Measurements from ENCODE around the gene PDP2.
A peak's percentile ranks its signal among the peaks of the same experiment; 100 is the strongest.

The PDP2 gene

DNA sequence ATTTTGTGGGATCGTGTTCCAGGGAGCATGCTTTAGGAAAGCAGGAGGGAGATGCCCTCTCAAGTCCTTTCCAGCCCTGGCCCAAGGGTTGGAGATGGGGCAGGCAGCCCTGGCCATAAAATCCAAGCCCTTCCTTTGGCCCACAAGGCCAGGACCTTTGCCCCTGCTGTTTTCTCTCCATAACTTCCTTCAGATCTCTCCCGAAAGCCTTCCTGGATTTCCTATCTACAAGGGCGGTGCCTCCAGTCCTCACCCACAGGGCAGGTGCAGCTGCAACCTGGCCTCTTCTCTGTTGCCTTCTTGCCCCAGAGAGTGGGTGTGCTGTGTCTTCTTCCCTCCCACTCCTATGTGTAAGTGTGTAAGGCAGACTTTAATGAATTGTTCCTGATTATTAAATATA lies 8.5 kb upstream of the PDP2 start:
- H3K27ac ChIP-seq: no peak overlapping the region
- no peaks in the 10 kb centered on the region for H4K20me1 ChIP-seq (ENCODE audit: insufficient read depth)
- no peaks in the 10 kb centered on the region for H3K79me2 ChIP-seq (ENCODE audit: insufficient read depth, low read depth)
- TF ChIP-seq, protein P1, sequence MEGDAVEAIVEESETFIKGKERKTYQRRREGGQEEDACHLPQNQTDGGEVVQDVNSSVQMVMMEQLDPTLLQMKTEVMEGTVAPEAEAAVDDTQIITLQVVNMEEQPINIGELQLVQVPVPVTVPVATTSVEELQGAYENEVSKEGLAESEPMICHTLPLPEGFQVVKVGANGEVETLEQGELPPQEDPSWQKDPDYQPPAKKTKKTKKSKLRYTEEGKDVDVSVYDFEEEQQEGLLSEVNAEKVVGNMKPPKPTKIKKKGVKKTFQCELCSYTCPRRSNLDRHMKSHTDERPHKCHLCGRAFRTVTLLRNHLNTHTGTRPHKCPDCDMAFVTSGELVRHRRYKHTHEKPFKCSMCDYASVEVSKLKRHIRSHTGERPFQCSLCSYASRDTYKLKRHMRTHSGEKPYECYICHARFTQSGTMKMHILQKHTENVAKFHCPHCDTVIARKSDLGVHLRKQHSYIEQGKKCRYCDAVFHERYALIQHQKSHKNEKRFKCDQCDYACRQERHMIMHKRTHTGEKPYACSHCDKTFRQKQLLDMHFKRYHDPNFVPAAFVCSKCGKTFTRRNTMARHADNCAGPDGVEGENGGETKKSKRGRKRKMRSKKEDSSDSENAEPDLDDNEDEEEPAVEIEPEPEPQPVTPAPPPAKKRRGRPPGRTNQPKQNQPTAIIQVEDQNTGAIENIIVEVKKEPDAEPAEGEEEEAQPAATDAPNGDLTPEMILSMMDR (conservative IDR thresholded peaks at IDR 0.05; ENCODE audit: low read depth, low read length): no peak
- H3K36me3 ChIP-seq (ENCODE audit: insufficient read depth): no peaks in the 10 kb centered on the region
- peaks cover 45% of the 10 kb centered on the region for H3K4me1 ChIP-seq (ENCODE audit: low read depth, poor library complexity, severe bottlenecking)
- H3K9ac ChIP-seq: no peak overlapping the region
- no peak overlapping the region for H3K4me3 ChIP-seq (IDR thresholded peaks at IDR 0.05; ENCODE audit: insufficient read depth, low read depth, low read length)
- H3K4me2 ChIP-seq: no peak overlapping the region
- H2AFZ ChIP-seq (ENCODE audit: low read depth): no peak overlapping the region
- H3K27me3 ChIP-seq (ENCODE audit: insufficient read depth, low read depth): no peaks in the 10 kb centered on the region

DNA sequence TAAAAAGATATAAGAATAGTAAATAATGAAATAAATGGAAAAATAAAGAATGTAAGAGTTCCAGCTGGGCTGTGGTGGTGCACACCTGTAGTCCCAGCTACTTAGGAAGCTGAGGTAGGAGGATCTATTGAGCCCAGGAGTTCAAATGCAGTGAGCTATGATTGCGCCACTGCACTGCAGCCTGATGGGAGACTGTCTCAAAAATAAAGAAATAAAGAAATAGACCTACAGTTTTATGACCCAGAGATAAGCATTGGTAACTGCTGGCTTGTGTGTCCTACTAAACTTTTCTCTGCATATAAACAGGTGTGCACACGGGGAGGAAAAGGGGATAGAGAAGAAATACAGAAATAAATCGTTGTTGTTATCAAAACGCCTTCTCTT lies 7.8 kb upstream of the PDP2 start:
- Histone ChIP-seq H3K4me1 (ENCODE audit: low read depth, poor library complexity, severe bottlenecking) (peaks cover 52% of the 10 kb centered on the region), H3K4me2 (peak overlapping the region; percentile 69), H3K27ac (peak overlapping the region; percentile 50; the same call in 1 of the 2 replicates), H4K20me1 (ENCODE audit: insufficient read depth) (no peaks in the 10 kb centered on the region), H3K27me3 (ENCODE audit: insufficient read depth, low read depth) (no peaks in the 10 kb centered on the region), H2AFZ (ENCODE audit: low read depth) (peak overlapping the region; percentile 92), H3K4me3 (IDR thresholded peaks at IDR 0.05; ENCODE audit: insufficient read depth, low read depth, low read length) (no peak overlapping the region), H3K9ac (peak overlapping the region; percentile 47; the same call in 1 of the 2 replicates), H3K79me2 (ENCODE audit: insufficient read depth, low read depth) (no peaks in the 10 kb centered on the region), H3K36me3 (ENCODE audit: insufficient read depth) (no peaks in the 10 kb centered on the region)
- TF ChIP-seq, protein P1 (conservative IDR thresholded peaks at IDR 0.05; ENCODE audit: low read depth, low read length): no peak

DNA sequence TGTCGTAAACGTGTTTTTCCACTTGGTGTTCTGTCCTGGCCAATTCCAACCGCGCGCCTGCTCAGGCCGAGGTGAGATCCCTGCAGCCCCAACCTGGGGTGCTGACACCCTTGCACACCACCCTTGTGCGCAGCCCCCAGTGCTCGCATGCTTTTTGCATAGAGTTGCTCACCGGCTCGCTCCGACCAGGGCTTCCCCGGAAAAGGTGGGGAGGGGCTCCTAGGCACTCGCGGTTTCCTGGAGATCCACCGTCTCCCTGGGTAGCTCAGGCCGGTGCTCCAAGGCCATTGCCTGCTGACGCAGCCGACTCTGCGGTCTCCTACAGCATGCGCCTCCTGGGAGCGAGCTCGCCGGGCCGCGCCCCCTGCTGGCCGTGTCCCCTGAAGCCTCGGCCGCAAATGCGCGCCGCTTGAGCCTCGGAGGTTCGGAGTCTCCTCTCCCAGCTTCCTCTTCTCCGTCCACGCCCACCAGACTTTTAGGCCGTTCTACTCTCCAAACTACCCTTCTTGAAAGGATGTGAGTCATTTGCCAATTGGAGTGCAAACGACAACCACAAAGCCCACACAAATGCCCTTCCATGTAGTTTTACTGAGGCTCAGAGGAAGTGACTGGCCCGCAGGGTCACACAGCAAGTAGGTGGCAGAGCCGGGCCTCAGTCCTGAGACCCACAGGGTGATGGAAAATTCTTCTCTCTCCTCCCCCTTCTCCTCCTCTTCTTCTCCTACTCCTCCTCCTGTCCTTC lies 7.2 kb upstream of the PDP2 start:
- H2AFZ ChIP-seq (ENCODE audit: low read depth): peak overlapping the region; percentile 92
- H3K9ac ChIP-seq: peak overlapping the region; percentile 47; the same call in 1 of the 2 replicates
- peak overlapping the region; percentile 50 for H3K27ac ChIP-seq
- TF ChIP-seq, protein P1 (conservative IDR thresholded peaks at IDR 0.05; ENCODE audit: low read depth, low read length): peak; percentile 92
- H3K79me2 ChIP-seq (ENCODE audit: insufficient read depth, low read depth): no peaks in the 10 kb centered on the region
- H3K4me3 ChIP-seq (IDR thresholded peaks at IDR 0.05; ENCODE audit: insufficient read depth, low read depth, low read length): no peak overlapping the region
- H3K36me3 ChIP-seq (ENCODE audit: insufficient read depth): no peaks in the 10 kb centered on the region
- H4K20me1 ChIP-seq (ENCODE audit: insufficient read depth): no peaks in the 10 kb centered on the region
- H3K27me3 ChIP-seq (ENCODE audit: insufficient read depth, low read depth): no peaks in the 10 kb centered on the region
- peak overlapping the region; percentile 69 for H3K4me2 ChIP-seq
- H3K4me1 ChIP-seq (ENCODE audit: low read depth, poor library complexity, severe bottlenecking): peaks cover 58% of the 10 kb centered on the region

DNA sequence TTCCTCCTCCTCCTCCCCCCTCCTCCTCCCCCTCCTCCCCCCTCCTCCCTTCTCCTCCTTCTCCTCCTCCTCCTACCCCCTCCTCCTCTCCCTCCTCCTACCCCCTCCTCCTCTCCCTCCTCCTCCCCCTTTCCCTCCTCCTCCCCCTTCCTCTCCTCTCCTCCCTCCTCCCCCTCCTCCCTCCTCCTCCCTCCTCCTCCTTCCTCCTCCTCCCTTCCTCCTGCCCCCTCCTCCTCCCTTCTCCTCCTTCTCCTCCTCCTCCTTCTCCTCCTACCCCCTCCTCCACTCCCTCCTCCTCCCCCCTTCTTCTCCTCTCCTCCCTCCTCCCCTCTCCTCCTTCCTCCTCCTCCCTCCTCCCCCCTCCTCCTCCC lies 6.6 kb upstream of the PDP2 start:
- no peaks in the 10 kb centered on the region for H3K27me3 ChIP-seq (ENCODE audit: insufficient read depth, low read depth)
- no peak overlapping the region for H3K9ac ChIP-seq
- H3K4me2 ChIP-seq: no peak overlapping the region
- no peaks in the 10 kb centered on the region for H3K36me3 ChIP-seq (ENCODE audit: insufficient read depth)
- H4K20me1 ChIP-seq (ENCODE audit: insufficient read depth): no peaks in the 10 kb centered on the region
- no peak overlapping the region for H3K27ac ChIP-seq
- H3K4me3 ChIP-seq (IDR thresholded peaks at IDR 0.05; ENCODE audit: insufficient read depth, low read depth, low read length): no peak overlapping the region
- H2AFZ ChIP-seq (ENCODE audit: low read depth): no peak overlapping the region
- H3K4me1 ChIP-seq (ENCODE audit: low read depth, poor library complexity, severe bottlenecking): peaks cover 62% of the 10 kb centered on the region
- TF ChIP-seq, protein P1 (conservative IDR thresholded peaks at IDR 0.05; ENCODE audit: low read depth, low read length): no peak
- no peaks in the 10 kb centered on the region for H3K79me2 ChIP-seq (ENCODE audit: insufficient read depth, low read depth)
